Activated CD4-positive, CD25-positive, alpha-beta regulatory T cell treated with anti-CD3 and anti-CD28 coated beads, Interleukin-2, amount 50 U/mL, for 72 hours (primary cell): Measurements from ENCODE around the gene UPF2.
"Not testable (repeated sequence)": the region's sequence is repeated elsewhere in the genome, so short reads cannot be mapped to it uniquely, and the experiment has no call there.

Experiments
- DNase-seq: peaks from one replicate; pipeline ENCODE4 v3.0.0; 2021

Gene UPF2

GRCh38 chr10:12042797-12043651 lies at the start of gene UPF2:
Gene UPF2, minus strand, starts transcription at chr10:12042809. Its CDS starts 7,386 bp downstream, at chr10:12035423.
- peak; percentile 95 for DNase-seq

GRCh38 chr10:12091421-12091820 lies 48.8 kb upstream of the UPF2 start:
- no peak for DNase-seq

DNA sequence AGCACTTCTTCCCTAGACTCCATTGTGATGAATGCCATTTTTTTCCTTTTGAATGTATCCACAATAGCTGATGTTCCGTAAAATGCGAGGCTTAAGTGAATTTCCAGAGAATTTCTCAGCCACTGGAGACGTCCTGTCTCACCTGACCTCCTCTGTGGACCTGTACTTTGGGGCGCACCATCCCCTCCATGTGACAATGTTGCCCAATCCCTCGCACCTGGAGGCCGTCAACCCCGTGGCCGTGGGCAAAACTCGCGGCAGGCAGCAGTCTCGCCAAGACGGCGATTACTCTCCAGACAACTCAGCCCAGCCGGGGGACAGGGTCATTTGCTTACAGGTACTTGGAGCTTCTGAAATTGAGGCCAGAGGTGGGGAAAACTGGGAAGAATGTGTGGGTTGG lies 46.3 kb upstream of the UPF2 start:
- DNase-seq = no peak

DNA sequence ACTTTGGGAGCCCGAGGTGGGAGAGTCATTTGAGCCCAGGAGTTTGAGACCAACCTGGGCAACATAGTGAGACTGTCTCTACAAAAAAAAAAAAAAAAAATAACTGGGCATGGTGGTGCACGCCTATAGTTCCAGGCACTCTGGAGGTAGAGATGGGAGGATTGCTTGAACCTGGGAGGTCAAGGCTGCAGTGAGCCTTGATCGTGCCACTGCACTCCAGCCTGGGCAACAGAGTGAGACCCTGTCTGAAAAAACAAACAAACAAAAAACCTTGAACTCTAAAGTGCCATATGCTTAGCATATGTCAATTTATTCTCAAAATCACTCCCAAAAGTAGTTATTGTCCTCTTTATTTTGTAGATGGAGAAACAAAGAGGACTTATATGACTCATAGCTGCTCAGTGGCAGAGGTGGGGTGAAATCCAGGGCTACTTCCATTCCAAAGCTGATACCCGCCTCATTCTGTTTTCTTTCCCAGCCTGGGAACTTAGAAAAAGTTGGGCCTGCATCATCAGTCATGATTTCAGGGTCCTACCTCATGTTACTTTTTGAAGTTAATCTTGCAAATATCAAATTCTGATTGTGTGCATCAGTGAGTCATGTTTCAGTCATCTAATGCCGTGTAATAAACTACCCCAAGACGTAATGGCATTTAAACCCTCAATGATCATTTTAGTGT lies 39.4 kb upstream of the UPF2 start:
- no peak for DNase-seq

- DNase-seq = no peak
Measured at GRCh38 chr10:12081470-12081869, 38.9 kb upstream of the UPF2 start.

DNA sequence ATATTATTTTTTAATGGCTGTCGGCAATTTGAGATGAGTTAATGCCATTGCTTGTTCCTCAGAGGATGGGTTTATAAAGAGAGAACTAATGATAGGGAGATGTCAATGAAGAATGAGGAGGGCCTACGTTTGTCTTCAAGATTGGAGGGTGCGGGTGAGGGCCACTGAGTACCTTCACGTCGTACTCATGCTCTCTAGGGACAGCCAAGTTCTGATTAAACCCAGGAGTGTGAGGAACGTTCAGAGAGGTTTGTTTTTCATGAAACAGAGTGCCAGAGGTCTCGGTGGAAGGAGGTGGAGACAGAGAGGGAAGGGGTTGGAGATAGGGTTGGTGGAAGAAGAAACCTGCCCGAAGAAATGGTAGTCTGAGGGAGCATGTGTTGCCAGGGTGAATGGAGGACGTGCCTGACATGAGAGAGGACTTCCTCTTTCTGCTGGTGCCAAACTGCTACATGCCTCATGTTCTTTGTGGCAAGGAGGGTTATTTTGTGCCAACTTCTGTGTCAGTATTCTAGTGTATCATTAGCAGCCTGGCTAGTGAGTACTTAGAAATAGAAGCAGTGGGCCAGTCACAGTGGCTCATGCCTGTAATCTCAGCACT lies 35.1 kb upstream of the UPF2 start:
- no peak for DNase-seq

GRCh38 chr10:12073526-12073925 lies 30.9 kb upstream of the UPF2 start:
- DNase-seq = no peak

DNA sequence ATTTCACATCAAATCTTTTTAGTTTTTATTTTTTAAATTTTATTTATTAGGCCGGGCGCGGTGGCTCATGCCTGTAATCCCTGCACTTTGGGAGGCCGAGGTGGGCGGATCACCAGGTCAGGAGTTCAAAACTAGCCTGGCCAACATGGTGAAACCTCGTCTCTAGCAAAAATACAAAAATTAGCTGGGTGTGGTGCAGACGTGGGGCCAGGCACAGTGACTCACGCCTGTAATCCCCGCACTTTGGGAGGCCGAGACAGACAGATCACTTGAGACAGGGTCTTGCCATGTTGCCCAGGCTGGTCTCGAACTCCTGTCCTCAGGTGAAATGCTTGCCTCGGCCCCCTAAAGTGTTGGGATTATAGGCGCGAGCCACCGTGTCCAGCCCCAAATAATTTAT lies 28.8 kb upstream of the UPF2 start:
- not testable (repeated sequence) for DNase-seq

- peak; percentile 100 for DNase-seq
Measured at GRCh38 chr10:12068449-12069269, 26.1 kb upstream of the UPF2 start, which contains the start of gene DHTKD1. Gene DHTKD1, plus strand, starts transcription at chr10:12068954. Its CDS starts 80 bp downstream, at chr10:12069034.

- DNase-seq = no peak
Measured at GRCh38 chr10:12067336-12067735, 24.7 kb upstream of the UPF2 start.

DNA sequence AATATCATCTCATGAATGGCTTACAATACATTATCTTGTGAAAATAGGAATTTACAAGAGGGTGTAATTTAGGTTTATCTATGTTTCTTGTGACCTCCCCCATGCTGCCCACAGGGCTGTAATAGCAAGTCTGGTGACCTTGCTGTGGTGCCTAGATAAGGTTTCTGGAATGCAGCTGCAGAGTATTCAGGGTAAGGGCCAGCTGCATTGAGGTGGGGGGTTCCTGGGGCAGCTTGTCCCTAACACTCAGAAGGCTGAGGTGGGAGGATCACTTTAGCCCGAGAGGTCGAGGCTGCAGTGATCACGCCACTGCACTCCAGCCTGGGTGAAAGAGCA lies 20.8 kb upstream of the UPF2 start:
- DNase-seq = no peak

DNA sequence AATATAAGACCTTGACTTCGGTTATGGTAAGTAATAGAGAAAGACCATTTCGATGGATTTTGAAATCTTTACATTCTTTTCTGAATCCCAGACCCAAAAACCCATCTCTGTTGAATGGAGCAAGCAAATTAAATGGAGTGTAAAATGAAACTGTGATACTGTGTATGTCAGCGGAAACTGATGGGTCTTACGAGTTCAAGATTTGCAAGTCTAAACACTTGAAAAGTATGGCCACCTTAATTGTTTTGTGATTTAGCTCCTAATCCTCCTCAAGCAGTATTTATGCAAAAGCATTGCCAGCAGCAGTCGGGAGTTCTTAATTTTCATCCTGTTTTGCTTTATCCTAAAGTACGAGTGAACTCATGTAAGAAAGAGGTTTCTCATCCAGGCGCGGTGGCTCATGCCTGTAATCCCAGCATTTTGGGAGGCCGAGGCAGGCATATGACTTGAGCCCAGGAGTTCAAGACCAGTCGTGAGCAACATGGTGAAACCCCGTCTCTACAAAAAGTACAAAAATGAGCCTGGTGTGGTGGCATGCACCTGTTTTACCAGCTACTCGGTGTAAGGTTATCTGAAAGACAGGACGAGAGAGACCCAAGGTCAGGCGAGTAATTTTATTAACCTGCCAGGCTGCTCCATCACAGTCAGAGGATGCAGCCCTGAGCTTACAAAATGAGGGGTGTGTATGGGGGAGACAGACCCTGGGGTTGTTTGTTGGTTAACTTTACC lies 20.3 kb upstream of the UPF2 start:
- no peak for DNase-seq

DNA sequence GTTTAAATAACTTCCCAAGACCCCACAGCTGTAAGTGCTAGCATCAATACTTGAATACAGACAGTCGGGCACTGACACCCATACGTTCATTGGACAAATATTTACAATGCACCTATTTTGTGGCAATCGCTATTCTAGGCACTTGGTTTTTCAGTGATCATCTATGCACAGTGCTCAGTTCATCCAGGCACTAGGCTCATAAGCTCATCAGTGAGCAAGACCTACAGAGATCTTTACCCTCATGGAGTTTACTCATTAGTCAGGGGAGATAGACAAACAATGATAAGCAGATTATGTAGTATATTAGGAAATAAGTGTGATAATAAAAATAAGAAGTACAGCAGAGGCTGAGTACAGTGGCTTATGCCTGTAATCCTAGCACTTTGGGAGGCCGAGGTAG lies 18.5 kb upstream of the UPF2 start:
- DNase-seq = no peak

DNA sequence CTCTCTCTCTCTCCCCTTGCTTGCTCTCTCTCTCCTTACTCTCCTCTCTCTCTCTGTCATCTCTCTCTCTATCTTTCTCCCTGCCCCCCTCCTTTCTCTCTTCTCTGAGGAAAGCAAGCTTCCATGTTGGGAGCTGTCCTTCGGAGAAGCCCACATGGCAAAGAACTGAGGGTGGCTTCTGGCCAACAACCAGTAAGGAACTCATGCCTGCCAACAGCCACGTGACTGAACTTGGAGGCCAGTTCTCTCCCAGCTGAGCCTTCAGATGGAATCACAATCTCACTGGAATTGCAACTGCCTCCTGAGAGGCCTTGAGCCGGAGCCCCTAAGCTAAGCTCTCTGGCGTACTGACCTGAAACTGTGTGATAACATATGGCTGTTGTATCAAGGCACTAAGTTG lies 14.1 kb upstream of the UPF2 start:
- DNase-seq = no peak

- DNase-seq = no peak
Measured at GRCh38 chr10:12055732-12056131, 13.1 kb upstream of the UPF2 start.

- DNase-seq = no peak
Measured at GRCh38 chr10:12051241-12051640, 8.6 kb upstream of the UPF2 start.

- no peak for DNase-seq
Measured at GRCh38 chr10:12050528-12050927, 7.9 kb upstream of the UPF2 start.

GRCh38 chr10:12048547-12048946 lies 5.9 kb upstream of the UPF2 start:
- DNase-seq = no peak

DNA sequence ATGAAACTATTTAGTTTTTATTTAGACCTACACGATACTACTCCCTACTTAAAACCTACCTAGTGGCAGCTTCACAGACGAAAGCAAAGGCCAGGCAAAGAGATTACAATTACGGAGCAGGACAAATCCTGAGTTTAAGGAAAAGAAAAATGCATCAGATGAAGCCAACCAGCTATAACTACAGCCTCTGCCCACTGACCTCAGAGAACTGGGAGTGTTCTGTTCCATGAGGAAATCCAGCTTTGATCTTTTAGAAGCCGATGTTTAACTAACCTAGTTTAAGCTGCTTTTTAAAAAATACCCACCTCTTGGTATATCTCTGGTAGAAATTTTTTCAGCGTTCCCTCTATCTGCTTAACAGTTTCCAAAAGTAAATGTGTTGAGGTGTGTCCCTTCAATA lies 3.0 kb upstream of the UPF2 start:
- no peak for DNase-seq

DNA sequence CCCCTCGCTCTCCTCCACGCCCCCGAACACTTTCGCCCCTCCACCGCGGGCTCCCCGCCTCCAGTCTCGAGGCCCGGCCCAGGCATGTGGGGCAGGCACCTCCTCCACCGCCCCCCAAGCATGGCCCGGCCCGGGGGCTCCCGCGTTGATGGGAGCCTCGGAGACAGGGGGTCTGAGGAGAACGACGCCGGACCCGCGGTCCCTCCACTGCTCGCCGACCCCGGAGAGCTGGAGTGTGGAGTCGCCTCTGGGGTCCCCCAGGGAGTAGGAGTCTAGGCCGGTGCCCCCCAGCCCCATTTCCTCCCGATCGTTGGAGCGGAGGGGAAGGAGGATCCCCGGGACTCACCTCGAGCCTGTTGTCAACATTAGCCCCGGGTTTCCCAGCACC lies 206 bp downstream of the UPF2 start:
- DNase-seq = peak; percentile 57

DNA sequence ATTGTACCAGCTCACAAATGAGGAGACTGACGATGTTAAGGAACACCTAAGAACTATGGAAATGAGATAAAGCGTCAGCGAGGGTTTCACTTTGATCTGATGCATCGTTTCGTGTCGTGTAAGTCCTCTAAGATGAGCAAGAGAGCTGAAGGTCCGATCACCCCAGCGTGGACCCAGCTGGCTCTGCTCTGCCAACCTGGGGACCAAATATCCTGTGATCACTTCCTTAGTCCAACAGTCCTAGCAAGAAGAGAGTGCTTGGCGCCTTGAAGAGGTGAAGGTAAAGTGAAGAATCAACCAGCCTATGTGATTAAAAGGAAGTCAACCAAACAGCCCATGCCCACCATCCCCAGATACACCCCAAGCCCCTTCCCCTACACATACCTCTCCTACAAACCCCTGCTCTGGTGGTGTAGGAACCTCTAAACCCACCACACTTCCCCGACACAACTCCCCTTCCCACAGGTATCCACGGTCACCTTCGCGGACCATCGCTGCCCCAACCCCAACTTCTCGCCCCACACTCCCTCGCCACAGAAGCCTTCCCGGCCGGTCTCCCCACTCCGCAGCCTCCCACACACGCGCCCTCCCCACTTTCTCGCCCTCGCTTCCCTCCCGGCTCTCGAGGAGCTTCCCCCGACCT lies 722 bp downstream of the UPF2 start:
- DNase-seq = no peak

- DNase-seq = no peak
Measured at GRCh38 chr10:12036073-12036655, 6.4 kb downstream of the UPF2 start.
